GM21737 (cell line): ENCODE results near the gene SPEF2.
"Not testable (repeated sequence)": the region's sequence is repeated elsewhere in the genome, so short reads cannot be mapped to it uniquely, and the experiment has no call there.

Source experiments
- ATAC-seq: cut with Tn5 transposase; IDR thresholded peaks from one replicate; pipeline ENCODE4 v1.9.1; 2021; ENCODE audit warnings: mild to moderate bottlenecking, moderate library complexity; ENCODE audit not compliant: unreplicated experiment

The SPEF2 gene

GRCh38 chr5:35852773-35853172 is 235.1 kb downstream of the SPEF2 start:
- ATAC-seq, result no peak

GRCh38 chr5:35853631-35854030 is 236.0 kb downstream of the SPEF2 start:
- ATAC-seq, result no peak

- no peak for ATAC-seq
These were observed 236.6 kb downstream of the SPEF2 start for GRCh38 chr5:35854248-35854647.

- no peak for ATAC-seq
These were observed 237.5 kb downstream of the SPEF2 start for GRCh38 chr5:35855187-35855586.

GRCh38 chr5:35856186-35856764 is 238.6 kb downstream of the SPEF2 start:
- not testable (repeated sequence) for ATAC-seq

- ATAC-seq, result no peak
These were observed 239.2 kb downstream of the SPEF2 start, which contains the start of gene IL7R for GRCh38 chr5:35856765-35857351. Gene IL7R (plus strand): TSS chr5:35856891. CDS start chr5:35856978, 87 bp downstream.

- ATAC-seq, result no peak
These were observed 240.0 kb downstream of the SPEF2 start for GRCh38 chr5:35857606-35858205.

- ATAC-seq, result no peak
These were observed 241.5 kb downstream of the SPEF2 start for GRCh38 chr5:35859101-35859661.

GRCh38 chr5:35860686-35861085 is 243.0 kb downstream of the SPEF2 start:
- ATAC-seq, result no peak

GRCh38 chr5:35861718-35862117 is 244.1 kb downstream of the SPEF2 start:
- no peak for ATAC-seq

- ATAC-seq, result no peak
These were observed 244.5 kb downstream of the SPEF2 start for GRCh38 chr5:35862126-35862525.

- no peak for ATAC-seq
These were observed 245.5 kb downstream of the SPEF2 start for GRCh38 chr5:35863159-35863558.
